NCI-H2196 treated with DMSO at 0.1 percent for 48 hours (cell line): Measurements from ENCODE around the gene ELMOD2.

Source experiments
- DNase-seq: peaks from one replicate; lab custom pipeline; 2025; ENCODE audit not compliant: unreplicated experiment; lab: John Stamatoyannopoulos, UW

The ELMOD2 gene

DNA sequence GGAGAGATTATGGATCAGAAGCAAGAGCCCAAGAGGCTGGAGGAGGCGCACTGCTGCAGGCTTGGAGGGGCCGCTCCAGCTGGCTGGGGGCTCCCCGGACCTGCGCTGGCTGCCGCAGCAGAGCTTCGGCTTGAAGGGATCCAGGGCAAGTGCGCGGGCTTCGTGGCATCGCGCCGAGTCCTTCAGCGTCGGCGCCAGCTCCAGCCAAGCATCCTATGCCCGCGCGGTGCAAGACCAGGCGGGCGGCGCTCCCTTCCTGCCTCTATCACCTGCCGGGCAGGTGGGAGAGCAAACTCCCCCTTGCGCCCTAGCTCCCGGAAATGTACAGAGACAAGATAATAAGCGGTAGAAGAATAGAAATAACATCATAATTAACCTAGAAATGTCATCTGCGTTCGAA lies 55.3 kb downstream of the ELMOD2 start:
- DNase-seq, result no peak

DNA sequence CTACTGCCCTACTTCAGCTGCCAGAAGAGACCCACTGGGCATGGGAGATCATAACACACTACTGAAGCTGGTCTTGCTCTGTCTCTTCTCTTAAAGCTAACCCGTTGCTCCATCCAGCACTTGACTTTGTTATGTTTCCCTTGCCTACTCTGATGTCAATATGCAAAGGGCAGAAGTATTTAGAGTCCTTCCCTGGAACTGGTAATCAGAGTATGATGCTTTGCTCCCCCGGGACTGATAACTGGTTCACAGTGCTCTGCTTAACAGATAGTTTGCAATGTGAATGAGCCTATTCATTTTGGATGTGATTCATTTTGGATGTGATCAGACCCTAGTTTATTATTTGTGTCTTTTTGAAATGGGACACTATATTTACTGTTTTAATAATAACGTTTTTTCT lies 57.1 kb downstream of the ELMOD2 start:
- no peak for DNase-seq

DNA sequence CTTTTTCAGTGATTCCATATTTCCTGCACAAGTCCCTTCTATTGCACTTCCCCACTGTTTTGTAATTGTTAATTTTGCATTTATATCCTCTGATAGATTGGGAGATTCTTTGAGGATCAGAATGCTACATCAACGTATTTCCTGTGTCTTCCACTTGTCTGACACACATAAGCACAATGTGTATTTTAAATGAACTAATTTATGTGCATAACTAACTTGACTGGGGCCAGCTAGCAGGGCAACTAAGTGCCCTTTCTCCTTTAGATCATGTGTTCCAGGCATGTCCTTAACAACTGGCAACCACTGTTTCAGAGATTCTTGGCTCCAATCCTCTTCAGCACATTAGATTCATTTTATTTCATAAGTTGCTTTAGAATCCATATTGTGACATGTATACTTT lies 60.5 kb downstream of the ELMOD2 start:
- DNase-seq, result no peak

DNA sequence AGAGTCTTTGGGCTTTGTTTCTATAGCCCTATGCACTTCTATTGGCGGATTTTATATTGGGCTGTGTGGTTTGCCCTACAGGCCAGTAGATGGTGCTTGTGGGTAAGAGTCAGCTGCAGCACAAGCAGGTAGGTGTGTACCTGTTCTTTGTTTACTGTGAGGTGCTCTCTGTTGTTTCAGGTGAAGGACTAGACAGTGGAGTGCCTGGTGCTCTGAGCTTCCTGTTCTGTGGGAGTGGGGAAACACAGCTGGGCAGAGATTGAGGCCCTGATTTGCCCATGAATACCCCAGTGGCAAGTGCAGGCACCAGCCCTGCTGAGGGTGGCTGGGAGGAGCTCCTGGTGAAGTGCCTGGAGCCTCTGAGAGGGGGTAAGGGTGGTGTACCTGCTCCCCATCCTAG lies 71.1 kb downstream of the ELMOD2 start:
- no peak for DNase-seq

DNA sequence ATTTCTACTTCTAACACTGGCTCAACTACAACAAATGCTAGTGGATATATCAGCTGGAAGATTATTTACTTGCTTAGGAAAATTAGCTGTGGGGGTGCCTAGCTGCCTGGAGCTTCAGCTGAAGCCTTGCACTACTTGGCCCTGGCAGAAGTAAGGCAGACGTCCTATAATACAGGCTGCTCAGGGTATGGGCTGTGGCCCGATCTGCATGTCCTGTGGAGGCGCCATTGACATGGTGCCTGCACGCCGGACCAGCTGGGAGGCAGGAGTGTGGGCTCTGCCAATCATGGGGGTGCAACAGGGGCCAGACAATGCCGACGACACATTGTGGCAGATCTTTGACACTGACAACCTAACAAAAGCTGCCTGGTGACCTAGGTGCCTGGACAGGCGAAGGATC lies 76.4 kb downstream of the ELMOD2 start:
- no peak for DNase-seq

DNA sequence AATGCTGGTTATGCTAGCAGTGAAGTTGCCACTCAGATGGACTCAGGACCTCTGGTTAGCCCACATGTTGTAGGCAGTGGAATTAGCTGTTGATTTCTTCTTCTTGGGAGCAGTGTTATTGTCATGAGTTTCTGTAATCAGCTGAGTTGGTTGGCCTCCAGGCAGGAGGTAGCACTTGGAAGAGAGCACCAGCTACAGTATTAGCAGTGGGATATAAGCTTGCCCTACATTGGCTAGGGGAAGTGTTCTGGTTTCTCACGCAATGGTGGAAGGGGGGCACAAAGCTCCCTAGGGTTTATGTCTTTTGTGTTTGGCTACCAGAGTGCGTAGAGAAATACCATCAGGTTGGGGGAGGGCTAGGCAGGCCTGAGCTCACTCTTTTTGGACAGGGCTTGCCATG lies 78.7 kb downstream of the ELMOD2 start:
- no peak for DNase-seq

DNA sequence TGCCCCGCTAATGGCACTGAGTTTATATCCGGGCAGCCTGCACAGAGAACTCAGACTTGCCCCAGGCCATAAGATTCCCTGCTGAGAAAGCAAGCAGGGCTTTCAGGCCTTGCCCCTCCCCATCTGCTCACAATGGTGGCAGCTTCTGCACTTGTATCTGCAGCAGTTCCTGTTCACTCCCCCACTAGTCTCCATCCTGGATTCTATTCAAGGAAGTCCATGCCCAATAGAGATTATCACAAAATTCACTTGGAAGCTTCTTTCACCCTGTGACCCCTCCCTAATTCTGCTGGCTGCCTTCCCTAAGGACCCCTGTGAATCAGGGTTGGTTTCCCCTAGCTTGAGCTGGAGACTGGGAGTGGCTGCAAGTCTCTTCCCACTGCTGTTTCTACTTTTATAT lies 79.3 kb downstream of the ELMOD2 start:
- no peak for DNase-seq
